Fibroblast of the aortic adventitia (primary cell): ENCODE results near the gene CHAD. TPM values are rescaled to one million over a fixed set of nuclear protein-coding genes. Genes with fewer than 3 reads are reported as not detected.
"Not testable (repeated sequence)": the region's sequence is repeated elsewhere in the genome, so short reads cannot be mapped to it uniquely, and the experiment has no call there.

ENCODE experiments used
- DNase-seq: peaks from one replicate; pipeline ENCODE4 v3.0.0-alpha.2; 2010; ENCODE audit warnings: low read depth
- H3K4me3 ChIP-seq: 2 replicates; pipeline ENCODE4 v1.5.1; 2011; ENCODE audit warnings: low read depth, mild to moderate bottlenecking, control low read depth, low read length, moderate library complexity
- CTCF ChIP-seq: IDR thresholded peaks from 2 replicates; pipeline ENCODE4 v1.5.1; 2011; ENCODE audit warnings: mild to moderate bottlenecking, low read length, control low read depth, inconsistent platforms; ENCODE audit not compliant: insufficient read depth
- total RNA-seq: library from RNA; depleted of rRNA; stranded (reverse); fragments of >200 nt; gene quantifications from 2 replicates; pipeline ENCODE4 v1.2.3, GENCODE V29; 2012; ENCODE audit warnings: low replicate concordance

The CHAD gene
- total RNA-seq, 1 donor = not detected

- no peak for DNase-seq
- TF ChIP-seq CTCF = no peak
These were observed 39.8 kb downstream of the CHAD start for GRCh38 chr17:50428831-50429424.

DNA sequence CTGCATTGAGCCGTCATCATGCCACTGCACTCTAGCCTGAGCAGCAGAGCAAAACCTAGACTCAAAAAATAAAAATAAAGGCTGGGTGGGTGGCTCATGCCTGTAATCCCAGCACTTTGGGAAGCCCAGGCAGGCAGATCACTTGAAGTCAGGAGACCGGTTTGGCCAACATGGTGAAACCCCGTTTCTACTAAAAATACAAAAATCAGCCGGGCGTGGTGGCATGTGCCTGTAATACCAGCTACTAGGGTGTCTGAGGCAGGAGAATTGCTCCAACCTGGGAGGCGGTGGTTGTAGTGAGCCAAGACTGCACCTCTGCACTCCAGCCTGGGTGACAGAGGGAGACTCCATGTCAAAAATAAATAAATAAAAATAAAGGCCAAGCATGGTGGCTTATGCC is 40.6 kb downstream of the CHAD start:
- H3K4me3 ChIP-seq, DNase-seq: not testable (repeated sequence)

More at GRCh38 chr17:50428831-50429424, 39.8 kb downstream of the CHAD start:
- no peak overlapping the region for H3K4me3 ChIP-seq

DNA sequence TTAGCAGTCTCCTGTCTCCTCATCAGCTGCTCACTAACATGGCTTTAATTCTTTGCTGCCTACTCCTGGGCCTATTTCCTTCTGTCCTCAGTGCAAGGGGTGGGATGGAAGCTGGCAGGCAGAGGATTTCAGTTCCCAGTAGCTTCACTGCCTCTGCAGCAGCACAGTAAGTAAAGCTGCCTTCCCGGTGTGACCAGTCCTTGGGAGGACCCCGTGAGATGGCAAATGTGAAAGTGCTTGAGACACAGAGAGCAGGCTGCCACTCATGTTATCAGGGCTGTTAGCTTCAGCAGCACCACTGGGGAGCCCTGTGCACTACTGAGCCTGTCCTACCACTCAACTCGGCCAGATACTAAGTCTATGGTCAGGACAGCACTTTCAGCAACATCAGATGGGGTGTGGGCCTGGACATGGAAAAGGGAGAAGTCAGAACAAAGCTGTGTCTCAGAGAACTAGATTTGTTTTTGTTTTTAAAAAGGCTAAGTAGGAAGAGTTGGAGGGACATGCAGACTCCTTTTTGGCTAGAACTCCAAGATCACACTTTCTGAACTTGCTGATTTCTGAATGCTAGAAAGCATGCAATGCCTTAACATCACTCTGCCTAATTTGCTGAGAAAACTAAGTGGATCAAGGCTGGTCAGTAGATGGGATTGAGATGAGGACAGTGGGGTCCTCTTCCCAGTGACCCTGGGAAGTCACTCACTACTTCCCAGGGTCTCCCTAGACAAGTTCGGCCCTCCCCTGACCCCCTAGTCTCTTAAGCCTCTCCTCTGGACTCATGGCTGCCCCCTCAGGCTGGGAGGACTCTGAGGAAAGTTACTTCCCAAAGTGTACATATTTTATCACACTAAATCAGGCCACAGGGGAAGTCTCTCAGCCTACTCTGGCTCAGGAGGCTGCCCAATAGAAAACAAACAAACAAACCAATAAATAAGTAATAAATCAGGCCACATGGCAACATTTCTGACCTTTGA is 41.6 kb downstream of the CHAD start:
- peak; percentile 19 for TF ChIP-seq CTCF
- DNase-seq = peak; percentile 34
- peak overlapping the region; percentile 75 for H3K4me3 ChIP-seq

DNA sequence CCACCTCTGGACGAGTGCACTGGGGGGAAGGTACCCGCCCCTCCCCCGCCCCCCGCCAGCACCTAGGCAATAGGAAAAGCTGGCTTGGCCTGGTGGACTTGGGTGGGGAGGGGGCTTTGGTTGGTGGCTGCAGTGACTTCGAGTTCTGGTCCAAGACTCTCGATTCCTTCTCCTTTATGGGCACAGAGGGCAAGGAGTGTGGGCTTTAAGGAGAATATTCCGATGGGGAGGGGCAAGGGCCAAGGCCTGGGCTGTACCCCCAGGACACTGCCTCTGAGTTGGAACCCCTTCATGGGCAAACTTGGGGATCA is 42.3 kb downstream of the CHAD start:
- no peak for DNase-seq
- peak overlapping the region; percentile 75 for H3K4me3 ChIP-seq
- TF ChIP-seq CTCF = no peak

DNA sequence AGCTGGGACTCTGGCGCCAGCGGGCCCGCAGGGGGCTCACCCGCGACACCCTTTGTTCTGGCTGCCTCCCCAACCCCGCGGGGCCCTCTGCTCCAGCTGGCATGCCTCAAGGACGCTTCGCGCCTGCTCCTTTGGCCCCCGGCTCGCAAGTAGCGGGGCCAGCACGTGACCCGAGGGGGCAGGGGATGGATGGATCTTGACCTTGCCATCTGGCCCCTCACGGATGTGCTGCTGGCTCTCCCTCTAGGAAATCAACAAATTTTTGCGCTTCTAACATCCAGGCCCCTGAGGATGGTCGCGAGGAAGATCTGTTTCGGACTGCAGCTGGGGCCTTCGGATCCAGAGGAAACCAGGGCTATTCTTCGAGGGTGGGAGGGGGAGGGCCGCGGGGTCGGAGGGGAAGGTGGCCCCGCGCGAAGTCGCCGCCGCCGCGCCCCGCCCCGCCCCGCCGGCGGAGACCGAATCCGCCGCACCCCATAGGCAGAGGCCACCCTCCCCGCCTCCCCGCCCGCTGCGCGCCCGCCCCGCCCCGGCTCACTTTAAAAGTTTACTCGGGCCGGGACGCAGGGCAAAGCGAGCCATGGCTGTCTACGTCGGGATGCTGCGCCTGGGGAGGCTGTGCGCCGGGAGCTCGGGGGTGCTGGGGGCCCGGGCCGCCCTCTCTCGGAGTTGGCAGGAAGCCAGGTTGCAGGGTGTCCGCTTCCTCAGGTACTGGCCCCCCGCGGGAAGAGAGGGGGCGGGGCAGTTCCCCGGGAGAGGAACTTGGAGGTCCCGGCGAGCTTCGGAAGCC is 42.8 kb downstream of the CHAD start, which contains the start of gene ACSF2:
ACSF2 (plus strand) TSS at position 537 of the 790 bp plus-strand sequence; CDS start at position 581, 44 bp downstream.
- no peak for TF ChIP-seq CTCF
- peak; percentile 32 for DNase-seq
- peak within 1 kb of the TSS; percentile 75 for H3K4me3 ChIP-seq

- no peak for DNase-seq
- no peak for TF ChIP-seq CTCF
- peak overlapping the region; percentile 69 for H3K4me3 ChIP-seq
These were observed 43.5 kb downstream of the CHAD start for GRCh38 chr17:50424996-50425681.
